K562 (cell line): ENCODE data around the gene RPS19BP1. TPM values are rescaled to one million over a fixed set of nuclear protein-coding genes. Genes with fewer than 3 reads are reported as not detected.

Experiments used
- ATAC-seq: fragments of 200-7000 bp; cut with Tn5 transposase; 3 replicates; pipeline ENCODE4 v1.9.1; 2020; ENCODE audit warnings: moderate library complexity
- BruUV-seq: library from RNA; stranded (reverse); fragments of 400-500 nt; replicated peaks from 2 replicates; lab custom pipeline; 2021; lab: Mats Ljungman, UMichigan
- CTCF ChIA-PET: fragments of 300-600 bp; formaldehyde crosslinking; extraction: SDS; loops from one replicate; lab custom pipeline; 2021; ENCODE audit warnings: low intra/inter-chr PET ratio; lab: Yijun Ruan, JAX
- POLR2A ChIA-PET: fragments of 300-600, 350-650 bp; sonication (Branson Sonifier 250); formaldehyde crosslinking; extraction: SDS; loops from one replicate; lab custom pipeline; 2021; ENCODE audit warnings: antibody characterized with exemption, inconsistent platforms; lab: Yijun Ruan, JAX
- DNase-seq, 4 experiments: peaks; one replicate each; pipeline versions ENCODE4 v3.0.0 to v3.0.0-alpha.2; 2011 to 2018; ENCODE audit warnings: low spot score in 3 of 4, mixed read lengths in 3 of 4; ENCODE audit errors: extremely low read depth in 1 of 4
- FAIRE-seq: peaks from 2 replicates; lab custom pipeline; 2011; peaks lifted over from hg19 to GRCh38; lab: Jason Lieb, UNC
- H2AFZ ChIP-seq: 2 replicates; pipeline ENCODE4 v1.6.0; 2011; ENCODE audit warnings: low read depth, low read length, control low read depth, inconsistent platforms
- H3K27ac ChIP-seq: fragments of 200-600 bp; 3 replicates; pipeline ENCODE4 v1.8.0; 2011; ENCODE audit warnings: low read depth, mild to moderate bottlenecking, control low read depth, inconsistent platforms, low read length, moderate library complexity, mixed read lengths; ENCODE audit errors: extremely low read depth
- H3K27me3 ChIP-seq, 2 experiments: fragments of 300-600 bp in 1 of 2; 2 replicates in 1 of 2; 3 replicates in 1 of 2; pipeline versions ENCODE4 v1.6.0 to v1.8.0; 2011; ENCODE audit warnings: inconsistent platforms in 2 of 2, low read length in 2 of 2, mild to moderate bottlenecking in 1 of 2, mixed read lengths in 1 of 2, moderate library complexity in 1 of 2; ENCODE audit not compliant: control insufficient read depth in 2 of 2, insufficient read depth in 2 of 2
- H3K36me3 ChIP-seq: fragments of 300-600 bp; 3 replicates; pipeline ENCODE4 v1.8.0; 2011; ENCODE audit warnings: mild to moderate bottlenecking, low read length, inconsistent platforms; ENCODE audit not compliant: control insufficient read depth, insufficient read depth
- H3K4me1 ChIP-seq, 2 experiments: fragments of 200-600 bp in 1 of 2; replicated peaks in 1 of 2; 2 replicates in 1 of 2; 3 replicates in 1 of 2; pipeline versions ENCODE4 v1.5.1 to v1.8.0; 2011; ENCODE audit warnings: inconsistent platforms in 2 of 2, low read length in 2 of 2, mild to moderate bottlenecking in 1 of 2, mixed read lengths in 1 of 2, moderate library complexity in 1 of 2; ENCODE audit not compliant: control insufficient read depth in 2 of 2, insufficient read depth in 2 of 2
- H3K4me2 ChIP-seq: 2 replicates; pipeline ENCODE4 v1.6.1; 2011; ENCODE audit warnings: low read length, control low read depth, inconsistent platforms, mixed read lengths; ENCODE audit not compliant: insufficient read depth
- H3K4me3 ChIP-seq: fragments of 200-600 bp; sonication (generic), shearing (Covaris generic); 2 replicates; pipeline ENCODE4 v1.5.1; 2016; ENCODE audit warnings: control low read depth, inconsistent platforms
- H3K79me2 ChIP-seq: fragments of 200-600 bp; 3 replicates; pipeline ENCODE4 v1.8.0; 2011; ENCODE audit warnings: low read length, inconsistent platforms; ENCODE audit not compliant: control insufficient read depth, insufficient read depth
- H3K9ac ChIP-seq, 2 experiments: 2 replicates each; pipeline versions ENCODE4 v1.6.0 to v1.6.1; 2011; ENCODE audit warnings: low read depth in 2 of 2, low read length in 2 of 2, control low read depth in 1 of 2, inconsistent platforms in 1 of 2, mild to moderate bottlenecking in 1 of 2, mixed read lengths in 1 of 2; ENCODE audit not compliant: insufficient read depth in 1 of 2
- H3K9me1 ChIP-seq: one replicate; pipeline ENCODE4 v1.6.0; 2011; ENCODE audit warnings: inconsistent platforms, mild to moderate bottlenecking, low read length, moderate library complexity; ENCODE audit not compliant: control insufficient read depth, insufficient read depth
- H3K9me3 ChIP-seq: replicated peaks from 2 replicates; pipeline ENCODE4 v1.5.1; 2011; ENCODE audit warnings: low read depth, low read length, inconsistent platforms; ENCODE audit not compliant: control insufficient read depth, insufficient read depth
- H4K20me1 ChIP-seq: replicated peaks from 2 replicates; pipeline ENCODE4 v1.6.1; 2011; ENCODE audit warnings: low read length, inconsistent platforms, mixed read lengths; ENCODE audit not compliant: control insufficient read depth, insufficient read depth
- KDM4B ChIP-seq, 2 experiments: fragments of 450-650 bp in 1 of 2; sonication (generic) in 1 of 2; IDR thresholded peaks; 2 replicates each; pipeline ENCODE4 v1.6.1; 2016 to 2017; ENCODE audit warnings: borderline replicate concordance in 2 of 2, antibody characterized with exemption in 1 of 2, low read depth in 1 of 2, mild to moderate bottlenecking in 1 of 2
- MXD1 ChIP-seq: fragments of 250-450 bp; sonication (Bioruptor Pico); IDR thresholded peaks from 2 replicates; pipeline ENCODE4 v1.8.0; 2021; ENCODE audit warnings: borderline replicate concordance, mild to moderate bottlenecking, moderate library complexity; ENCODE audit not compliant: poor library complexity, severe bottlenecking
- NR3C1 ChIP-seq: sonication (generic); formaldehyde crosslinking; IDR thresholded peaks from 2 replicates; pipeline ENCODE4 v1.8.1; 2022; ENCODE audit warnings: missing genetic modification reagents
- POLR3G ChIP-seq: IDR thresholded peaks from 2 replicates; pipeline ENCODE4 v1.6.1; 2011; ENCODE audit not compliant: insufficient read length, insufficient replicate concordance; ENCODE audit errors: extremely low read depth
- ZBTB17 ChIP-seq: fragments of 450-650 bp; formaldehyde crosslinking; IDR thresholded peaks from 2 replicates; pipeline ENCODE4 v1.4.0; 2020; ENCODE audit warnings: mild to moderate bottlenecking
- ZNF23 ChIP-seq: fragments of 250-450 bp; sonication (Bioruptor Pico); IDR thresholded peaks from 2 replicates; pipeline ENCODE4 v1.4.0; 2020; ENCODE audit warnings: mild to moderate bottlenecking
- WGBS: fragments of 100-300 bp; shearing (Covaris generic); methylation state at CpG from one replicate; pipeline ENCODE4 v1.1.6; 2016; ENCODE audit warnings: low coverage, mixed read lengths; ENCODE audit not compliant: insufficient coverage; ENCODE audit errors: missing lambda C conversion rate; 5-methylcytosine and 5-hydroxymethylcytosine counted together
- in situ Hi-C: fragments of 300-500 bp; cut with MboI; formaldehyde crosslinking; loops from 4 replicates; pipeline ENCODE4 v1.15.0; 2018; ENCODE audit warnings: inconsistent platforms, mixed read lengths
- intact Hi-C: fragments of 100-400 bp; cut with micrococcal nuclease; formaldehyde crosslinking; loops from 2 replicates; pipeline ENCODE4 v1.14.2; 2022
- polyA plus RNA-seq, 8 experiments: library from polyadenylated mRNA; depleted of rRNA in 4 of 8; stranded (reverse) in 5 of 8; unstranded in 3 of 8; fragments of >200 nt; fragmentation: Nextera tagmentation in 2 of 8; fragmentation: Illumina TruSeq in 1 of 8; extraction: Ambion mirVana in 2 of 8; extraction: Trizol in 1 of 8; gene quantifications; 2 replicates each; pipeline versions ENCODE4 v1.2.1 to v1.2.3, GENCODE V29; 2011 to 2014; ENCODE audit warnings: inconsistent platforms in 1 of 8, missing spikeins in 1 of 8
- total RNA-seq, 7 experiments: library from RNA; depleted of rRNA in 6 of 7; stranded (reverse); fragments of >200 nt in 6 of 7; fragmentation: Illumina TruSeq in 2 of 7; extraction: Trizol in 2 of 7; gene quantifications; 2 replicates each; pipeline versions ENCODE4 v1.2.1 to v1.2.3, GENCODE V29; 2011 to 2021; ENCODE audit warnings: low replicate concordance in 1 of 7
- TF ChIP-seq, protein P1 (sequence below), 2 experiments: fragments of 450-650 bp; IDR thresholded peaks; 2 replicates each; pipeline ENCODE4 v1.6.1; 2016

The RPS19BP1 gene
- total and polyA plus RNA-seq, 9 of the 15 experiments (the other 6 are each of a cell fraction or from before 2014, with no cell fraction given) = 3.0 to 223 (median 84.3) TPM

DNA sequence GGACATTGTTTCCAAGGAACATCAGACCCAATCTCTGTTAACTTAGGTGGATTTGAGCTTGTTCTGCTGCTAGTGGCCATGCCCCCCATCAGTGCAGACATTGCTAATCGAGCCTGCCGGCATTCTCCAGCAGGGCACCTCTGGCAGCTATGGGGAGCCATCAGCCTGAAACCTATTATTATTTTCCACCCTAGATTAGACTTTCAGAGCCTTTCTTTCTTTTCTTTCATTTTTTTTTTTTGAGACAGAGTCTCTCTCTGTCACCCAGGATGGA lies 42.9 kb upstream of the RPS19BP1 start:
- DNase-seq (no peak), FAIRE-seq (peak; percentile 49), ATAC-seq (no peak)
- ChIA-PET POLR2A (interaction anchor here (1.1 kb wide), 1 partner anchor 376 kb away, joined by 5 read pairs; no protein-coding TSS in a partner anchor), CTCF (no interaction called here)
- Histone ChIP-seq H3K4me1 (peaks cover 12 to 27% of the 10 kb centered on the region in 2 experiments; a peak in 4 of 5 replicates), H3K27ac (no peak overlapping the region), H3K79me2 (no peaks in the 10 kb centered on the region), H4K20me1 (no peaks in the 10 kb centered on the region), H3K36me3 (no peaks in the 10 kb centered on the region), H3K9ac (no peak overlapping the region), H3K9me3 (no peaks in the 10 kb centered on the region), H3K9me1 (no peaks in the 10 kb centered on the region), H3K4me3 (no peak overlapping the region), H3K4me2 (peak overlapping the region; percentile 21; the same call in 1 of the 2 replicates), H3K27me3 (no peaks in the 10 kb centered on the region), H2AFZ (no peak overlapping the region)
- 93% methylated on average over 2 of the region's 2 CpGs for WGBS
- no TSS peak for BruUV-seq
- intact Hi-C loops = no loop called here
- TF ChIP-seq, protein P1, sequence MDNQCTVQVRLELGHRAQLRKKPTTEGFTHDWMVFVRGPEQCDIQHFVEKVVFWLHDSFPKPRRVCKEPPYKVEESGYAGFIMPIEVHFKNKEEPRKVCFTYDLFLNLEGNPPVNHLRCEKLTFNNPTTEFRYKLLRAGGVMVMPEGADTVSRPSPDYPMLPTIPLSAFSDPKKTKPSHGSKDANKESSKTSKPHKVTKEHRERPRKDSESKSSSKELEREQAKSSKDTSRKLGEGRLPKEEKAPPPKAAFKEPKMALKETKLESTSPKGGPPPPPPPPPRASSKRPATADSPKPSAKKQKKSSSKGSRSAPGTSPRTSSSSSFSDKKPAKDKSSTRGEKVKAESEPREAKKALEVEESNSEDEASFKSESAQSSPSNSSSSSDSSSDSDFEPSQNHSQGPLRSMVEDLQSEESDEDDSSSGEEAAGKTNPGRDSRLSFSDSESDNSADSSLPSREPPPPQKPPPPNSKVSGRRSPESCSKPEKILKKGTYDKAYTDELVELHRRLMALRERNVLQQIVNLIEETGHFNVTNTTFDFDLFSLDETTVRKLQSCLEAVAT (IDR thresholded peaks at IDR 0.05) = peak in 1 of 2 experiments; percentile 78; a peak in 2 of 4 replicates
- TF ChIP-seq POLR3G (no peak), ZBTB17 (peak; percentile 60; the same call in 1 of the 2 replicates), NR3C1 (CRISPR knock-in tag) (no peak), KDM4B (IDR thresholded peaks at IDR 0.05; ENCODE audit: borderline replicate concordance in 2 of 2, low read depth in 1 of 2) (no peak), MXD1 (CRISPR knock-in tag) (no peak), ZNF23 (CRISPR knock-in tag) (peak; percentile 65; the same call in 1 of the 2 replicates)
- in situ Hi-C loops = no loop called here
